CMK (cell line): Measurements from ENCODE around the gene PUS10.

ENCODE experiments used
- DNase-seq: peaks from one replicate; pipeline ENCODE4 v3.0.0-alpha.2; 2010; ENCODE audit warnings: low read depth

PUS10 gene

GRCh38 chr2:60972889-60973656, 45.0 kb downstream of the PUS10 start:
- no peak for DNase-seq

GRCh38 chr2:60966507-60967405, 51.3 kb downstream of the PUS10 start:
- no peak for DNase-seq

- DNase-seq = no peak
Measured at GRCh38 chr2:60965499-60965785, 52.6 kb downstream of the PUS10 start.

- no peak for DNase-seq
Measured at GRCh38 chr2:60964651-60965498, 53.2 kb downstream of the PUS10 start.

GRCh38 chr2:60963190-60963589, 54.9 kb downstream of the PUS10 start:
- DNase-seq = no peak

- no peak for DNase-seq
Measured at GRCh38 chr2:60962528-60962927, 55.5 kb downstream of the PUS10 start.

- no peak for DNase-seq
Measured at GRCh38 chr2:60961457-60961856, 56.6 kb downstream of the PUS10 start.

GRCh38 chr2:60960706-60961105, 57.3 kb downstream of the PUS10 start:
- no peak for DNase-seq

- no peak for DNase-seq
Measured at GRCh38 chr2:60959501-60959900, 58.6 kb downstream of the PUS10 start.

GRCh38 chr2:60958800-60959199, 59.3 kb downstream of the PUS10 start:
- DNase-seq = no peak

GRCh38 chr2:60958361-60958760, 59.7 kb downstream of the PUS10 start:
- no peak for DNase-seq

GRCh38 chr2:60957643-60958042, 60.4 kb downstream of the PUS10 start:
- no peak for DNase-seq

- DNase-seq = no peak
Measured at GRCh38 chr2:60957224-60957623, 60.8 kb downstream of the PUS10 start.

GRCh38 chr2:60954139-60954538, 63.9 kb downstream of the PUS10 start:
- no peak for DNase-seq

GRCh38 chr2:60948926-60949579, 69.0 kb downstream of the PUS10 start:
- no peak for DNase-seq

GRCh38 chr2:60948161-60948560, 69.9 kb downstream of the PUS10 start:
- DNase-seq = no peak

- DNase-seq = no peak
Measured at GRCh38 chr2:60947056-60947455, 71.0 kb downstream of the PUS10 start.

- DNase-seq = no peak
Measured at GRCh38 chr2:60945341-60945740, 72.7 kb downstream of the PUS10 start.

GRCh38 chr2:60939622-60940021, 78.4 kb downstream of the PUS10 start:
- no peak for DNase-seq

- no peak for DNase-seq
Measured at GRCh38 chr2:60938301-60938700, 79.8 kb downstream of the PUS10 start.

- DNase-seq = no peak
Measured at GRCh38 chr2:60936757-60937156, 81.3 kb downstream of the PUS10 start.

GRCh38 chr2:60934165-60934722, 83.8 kb downstream of the PUS10 start:
- DNase-seq = no peak
